Measurements from ENCODE around the gene ICOS. TPM values are rescaled to one million over a fixed set of nuclear protein-coding genes. Genes with fewer than 3 reads are reported as not detected.

The ICOS gene
- polyA plus RNA-seq (ENCODE audit: insufficient read depth in 1 of 5, insufficient read length in 5 of 5, low replicate concordance in 1 of 5) = under 1 TPM in 4 of 5 donors, not detected in 1; 0.12 to 0.16 (median 0.14) TPM
- long read RNA-seq, donor 1 = 0 reads
- long read RNA-seq, donor 2 = 0 reads
- long read RNA-seq, donor 3 = 0 reads
- long read RNA-seq, donor 4 = 0 reads
- long read RNA-seq, donor 5 = 0 reads
- long read RNA-seq, donor 6 = 0 reads
- long read RNA-seq, donor 7 = 0 reads
- long read RNA-seq, donor 8 = 0 reads

- no peak for DNase-seq
These were observed at the start of gene ICOS for GRCh38 chr2:203936535-203936934. ICOS (plus strand) TSS chr2:203936763; CDS start chr2:203936815, 52 bp downstream.

GRCh38 chr2:203887677-203888076 is 48.9 kb upstream of the ICOS start:
- no peak for DNase-seq

GRCh38 chr2:203889542-203889941 is 47.0 kb upstream of the ICOS start:
- no peak for DNase-seq

GRCh38 chr2:203889944-203890343 is 46.6 kb upstream of the ICOS start:
- DNase-seq = no peak

- no peak for DNase-seq
These were observed 45.8 kb upstream of the ICOS start for GRCh38 chr2:203890733-203891132.

GRCh38 chr2:203891474-203891873 is 45.1 kb upstream of the ICOS start:
- DNase-seq = no peak

- DNase-seq = no peak
These were observed 44.4 kb upstream of the ICOS start for GRCh38 chr2:203892207-203892606.

- DNase-seq = peak; percentile 71 to 77
These were observed 43.2 kb upstream of the ICOS start for GRCh38 chr2:203893401-203893800.

GRCh38 chr2:203893840-203894239 is 42.7 kb upstream of the ICOS start:
- DNase-seq = no peak

GRCh38 chr2:203894262-203894661 is 42.3 kb upstream of the ICOS start:
- no peak for DNase-seq

- DNase-seq = no peak
These were observed 39.0 kb upstream of the ICOS start for GRCh38 chr2:203897544-203897943.

GRCh38 chr2:203898657-203899056 is 37.9 kb upstream of the ICOS start:
- DNase-seq = no peak

GRCh38 chr2:203900253-203900652 is 36.3 kb upstream of the ICOS start:
- no peak for DNase-seq

- DNase-seq = no peak
These were observed 32.5 kb upstream of the ICOS start for GRCh38 chr2:203904022-203904421.

- no peak for DNase-seq
These were observed 30.9 kb upstream of the ICOS start for GRCh38 chr2:203905656-203906055.

- no peak for DNase-seq
These were observed 28.3 kb upstream of the ICOS start for GRCh38 chr2:203908066-203908796.

- DNase-seq = no peak
These were observed 27.8 kb upstream of the ICOS start for GRCh38 chr2:203908797-203909185.

- DNase-seq = peak; percentile 59 to 66
These were observed 27.1 kb upstream of the ICOS start for GRCh38 chr2:203909261-203909967.

GRCh38 chr2:203909974-203910373 is 26.6 kb upstream of the ICOS start:
- DNase-seq = no peak

- no peak for DNase-seq
These were observed 22.6 kb upstream of the ICOS start for GRCh38 chr2:203913947-203914346.

GRCh38 chr2:203914546-203915182 is 21.9 kb upstream of the ICOS start:
- DNase-seq = no peak

- DNase-seq = no peak
These were observed 21.3 kb upstream of the ICOS start for GRCh38 chr2:203915256-203915655.

All from right lung (tissue), 10 donors.